AG09309 (cell line): ENCODE data around the gene MYO3B.

Source experiments
- DNase-seq: peaks from one replicate; pipeline ENCODE4 v3.0.0-alpha.2; 2010; ENCODE audit warnings: low read depth
- H3K4me3 ChIP-seq: 2 replicates; pipeline ENCODE4 v1.5.1; 2011; ENCODE audit warnings: mild to moderate bottlenecking, low read depth, low read length, moderate library complexity; ENCODE audit not compliant: control insufficient read depth
- TF ChIP-seq, protein P1 (sequence below): IDR thresholded peaks from 2 replicates; pipeline ENCODE4 v1.5.1; 2011; ENCODE audit warnings: mild to moderate bottlenecking, low read depth, low read length, inconsistent platforms; ENCODE audit not compliant: insufficient read depth, control insufficient read depth; ENCODE audit errors: missing control alignments

MYO3B gene

DNA sequence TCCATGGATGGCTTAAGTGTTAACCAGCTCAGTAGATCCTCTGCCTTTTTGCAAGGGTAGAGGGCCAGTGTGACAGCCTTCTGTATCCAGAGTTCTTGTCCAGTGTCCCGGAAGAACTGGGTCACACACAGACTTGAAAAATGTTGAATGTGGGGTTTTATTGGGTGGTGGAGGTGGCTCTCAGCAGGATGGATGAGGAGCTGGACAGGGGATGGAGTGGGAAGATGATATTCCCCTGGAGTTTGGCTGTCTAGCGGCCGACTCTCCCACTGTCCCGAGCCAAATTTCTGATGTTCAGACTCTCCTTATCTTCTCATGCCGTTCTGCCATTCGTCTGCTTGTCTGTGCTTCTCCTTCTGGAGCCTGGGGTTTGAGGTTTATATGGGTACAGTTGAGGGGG lies 72.6 kb downstream of the MYO3B start:
- TF ChIP-seq, protein P1, sequence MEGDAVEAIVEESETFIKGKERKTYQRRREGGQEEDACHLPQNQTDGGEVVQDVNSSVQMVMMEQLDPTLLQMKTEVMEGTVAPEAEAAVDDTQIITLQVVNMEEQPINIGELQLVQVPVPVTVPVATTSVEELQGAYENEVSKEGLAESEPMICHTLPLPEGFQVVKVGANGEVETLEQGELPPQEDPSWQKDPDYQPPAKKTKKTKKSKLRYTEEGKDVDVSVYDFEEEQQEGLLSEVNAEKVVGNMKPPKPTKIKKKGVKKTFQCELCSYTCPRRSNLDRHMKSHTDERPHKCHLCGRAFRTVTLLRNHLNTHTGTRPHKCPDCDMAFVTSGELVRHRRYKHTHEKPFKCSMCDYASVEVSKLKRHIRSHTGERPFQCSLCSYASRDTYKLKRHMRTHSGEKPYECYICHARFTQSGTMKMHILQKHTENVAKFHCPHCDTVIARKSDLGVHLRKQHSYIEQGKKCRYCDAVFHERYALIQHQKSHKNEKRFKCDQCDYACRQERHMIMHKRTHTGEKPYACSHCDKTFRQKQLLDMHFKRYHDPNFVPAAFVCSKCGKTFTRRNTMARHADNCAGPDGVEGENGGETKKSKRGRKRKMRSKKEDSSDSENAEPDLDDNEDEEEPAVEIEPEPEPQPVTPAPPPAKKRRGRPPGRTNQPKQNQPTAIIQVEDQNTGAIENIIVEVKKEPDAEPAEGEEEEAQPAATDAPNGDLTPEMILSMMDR: no peak
- H3K4me3 ChIP-seq: no peak overlapping the region
- no peak for DNase-seq

DNA sequence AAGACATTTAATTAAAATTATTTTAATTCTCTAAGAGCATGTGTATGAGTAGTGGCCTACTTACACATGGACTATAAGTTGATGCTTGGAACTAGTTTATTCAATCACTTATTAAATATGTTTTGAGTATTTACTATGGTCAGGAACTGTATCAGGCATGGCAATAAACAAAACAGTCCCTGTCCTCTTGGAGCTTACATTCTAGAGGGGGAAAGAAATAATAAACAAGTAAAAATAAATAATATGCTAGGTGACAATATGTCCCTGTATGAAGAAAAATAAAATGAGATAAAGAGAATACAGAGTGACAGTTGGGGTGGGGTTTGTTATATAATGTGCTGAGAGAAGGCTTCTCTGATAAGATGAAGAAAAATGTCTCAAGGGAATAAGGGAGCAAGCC lies 74.5 kb downstream of the MYO3B start:
- TF ChIP-seq, protein P1: no peak
- DNase-seq: no peak
- H3K4me3 ChIP-seq: no peak overlapping the region

DNA sequence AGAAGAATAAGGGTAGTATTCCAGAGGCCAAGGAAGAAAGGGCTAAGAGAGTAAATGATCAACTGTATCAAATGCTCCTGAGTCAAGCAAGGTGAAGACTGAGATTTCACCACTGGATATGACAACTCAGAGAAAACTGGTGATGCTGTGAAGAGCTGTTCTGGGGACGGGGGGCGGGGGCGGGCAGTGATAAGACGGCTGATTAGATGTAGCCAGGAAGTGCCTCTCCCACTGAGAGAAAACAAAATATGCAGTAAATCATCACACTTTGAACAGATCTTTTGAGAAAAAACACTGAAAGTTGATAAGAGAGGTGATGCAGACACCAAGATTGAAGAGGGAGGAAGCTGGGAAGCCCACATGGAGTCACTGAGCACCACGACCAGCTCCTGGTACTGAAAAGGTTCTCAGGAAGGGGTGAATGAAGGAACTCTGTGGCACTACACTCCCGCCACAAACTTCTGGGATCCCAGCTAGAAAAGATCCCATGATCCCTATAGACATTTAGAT lies 75.8 kb downstream of the MYO3B start:
- H3K4me3 ChIP-seq: no peak overlapping the region
- TF ChIP-seq, protein P1: no peak
- no peak for DNase-seq

DNA sequence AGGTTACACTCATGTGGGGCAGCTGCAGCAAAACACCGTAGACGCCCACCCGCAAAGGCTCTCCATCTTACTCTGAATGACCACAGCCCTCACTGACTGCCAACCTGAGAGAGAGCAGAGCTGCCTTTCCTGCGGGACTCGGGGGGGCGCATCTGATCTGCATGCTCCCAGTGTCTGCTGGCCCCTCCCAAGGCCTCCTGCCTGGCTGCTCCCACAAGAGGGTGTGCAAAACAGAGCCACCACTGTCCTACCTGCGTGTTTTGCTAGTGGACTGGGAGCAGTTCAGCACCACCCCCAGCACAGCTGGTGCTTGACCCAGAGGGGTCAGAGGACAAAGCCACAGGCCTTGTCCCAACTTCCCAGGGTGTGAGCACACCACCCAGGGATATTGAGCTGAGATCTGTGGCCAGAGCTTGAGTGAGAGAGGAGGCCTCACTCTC lies 76.4 kb downstream of the MYO3B start:
- no peak overlapping the region for H3K4me3 ChIP-seq
- no peak for DNase-seq
- TF ChIP-seq, protein P1: no peak

DNA sequence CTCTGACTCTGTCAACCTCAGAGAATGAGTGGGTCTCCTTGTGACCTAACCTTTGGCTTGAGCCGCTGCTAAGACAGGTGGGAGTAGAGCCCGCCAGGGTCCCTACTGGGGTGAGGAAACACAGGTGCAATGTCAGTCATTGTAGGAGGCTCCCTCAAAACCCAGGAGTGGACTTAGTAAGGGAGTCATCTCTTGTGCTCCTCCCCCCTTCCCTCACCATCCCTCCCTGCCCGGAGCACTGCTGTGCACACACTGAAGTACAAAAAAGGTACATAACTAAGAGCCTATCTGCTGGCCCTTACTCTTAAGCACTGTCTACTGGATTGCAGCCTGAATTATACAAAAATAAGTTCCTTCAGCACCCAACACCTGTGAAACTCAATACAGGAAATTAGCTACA lies 77.2 kb downstream of the MYO3B start:
- no peak overlapping the region for H3K4me3 ChIP-seq
- TF ChIP-seq, protein P1: no peak
- DNase-seq: no peak

DNA sequence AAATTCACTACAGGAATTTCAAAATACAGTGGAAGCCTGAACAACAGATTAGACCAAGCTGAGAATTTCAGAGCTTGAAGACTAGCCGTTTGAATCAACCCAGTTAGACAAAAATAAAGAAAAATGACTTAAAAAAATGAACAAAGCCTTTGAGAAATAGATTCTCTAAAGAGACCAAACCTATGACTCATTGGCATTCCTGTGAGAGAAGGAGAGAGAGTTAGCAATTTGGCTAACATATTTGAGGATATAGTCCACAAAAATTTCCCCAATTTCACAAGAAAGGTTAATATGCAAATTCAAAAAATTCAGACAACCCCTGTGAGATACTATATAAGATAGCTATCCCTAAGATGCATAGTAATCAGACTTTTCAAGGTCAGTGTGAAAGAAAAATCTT lies 78.0 kb downstream of the MYO3B start:
- peak; percentile 8 for DNase-seq
- TF ChIP-seq, protein P1: no peak

DNA sequence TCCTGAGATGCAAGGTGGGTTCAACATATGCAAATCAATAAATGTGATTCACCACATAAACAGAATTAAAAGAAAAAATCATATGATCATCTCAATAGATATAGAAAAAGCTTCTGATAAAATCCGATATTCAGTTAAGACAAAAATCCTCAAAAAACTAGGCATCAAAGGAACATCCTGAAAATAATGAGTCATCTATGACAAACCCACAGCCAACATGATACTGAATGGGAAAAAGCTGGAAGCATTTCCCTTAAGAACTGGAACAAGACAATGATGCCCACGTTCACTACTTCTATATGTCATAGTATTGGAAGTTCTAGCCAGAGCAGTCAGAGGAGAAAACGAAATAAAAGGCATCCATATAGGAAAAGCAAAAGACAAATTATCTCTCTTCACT lies 80.4 kb downstream of the MYO3B start:
- no peak for DNase-seq
- TF ChIP-seq, protein P1: no peak
- H3K4me3 ChIP-seq: no peak overlapping the region

More for the DNA sequence above, 78.0 kb downstream of the MYO3B start:
- H3K4me3 ChIP-seq: no peak overlapping the region
